ENCODE data around the gene HORMAD2.
A peak's percentile ranks its signal among the peaks of the same experiment; 100 is the strongest.

The HORMAD2 gene

DNA sequence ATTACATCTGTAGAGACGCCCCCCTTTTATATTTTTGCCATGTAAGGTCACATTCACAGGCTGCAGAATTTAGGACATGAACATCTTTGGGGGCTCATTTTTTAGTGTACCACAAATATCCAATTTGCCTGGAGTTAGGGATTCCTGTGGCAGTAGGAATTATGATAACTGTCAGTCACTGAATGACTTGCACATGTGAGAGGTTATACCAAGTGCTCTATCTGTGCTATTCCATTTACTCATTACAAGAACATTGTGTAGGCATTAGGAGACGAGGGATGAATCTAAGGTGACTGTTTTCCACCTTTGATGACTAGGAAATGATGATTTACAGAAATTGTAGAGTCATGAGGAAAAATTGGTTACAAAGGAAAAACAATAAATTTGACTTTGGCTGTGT lies 87.0 kb downstream of the HORMAD2 start:
- TF ChIP-seq, protein P1, sequence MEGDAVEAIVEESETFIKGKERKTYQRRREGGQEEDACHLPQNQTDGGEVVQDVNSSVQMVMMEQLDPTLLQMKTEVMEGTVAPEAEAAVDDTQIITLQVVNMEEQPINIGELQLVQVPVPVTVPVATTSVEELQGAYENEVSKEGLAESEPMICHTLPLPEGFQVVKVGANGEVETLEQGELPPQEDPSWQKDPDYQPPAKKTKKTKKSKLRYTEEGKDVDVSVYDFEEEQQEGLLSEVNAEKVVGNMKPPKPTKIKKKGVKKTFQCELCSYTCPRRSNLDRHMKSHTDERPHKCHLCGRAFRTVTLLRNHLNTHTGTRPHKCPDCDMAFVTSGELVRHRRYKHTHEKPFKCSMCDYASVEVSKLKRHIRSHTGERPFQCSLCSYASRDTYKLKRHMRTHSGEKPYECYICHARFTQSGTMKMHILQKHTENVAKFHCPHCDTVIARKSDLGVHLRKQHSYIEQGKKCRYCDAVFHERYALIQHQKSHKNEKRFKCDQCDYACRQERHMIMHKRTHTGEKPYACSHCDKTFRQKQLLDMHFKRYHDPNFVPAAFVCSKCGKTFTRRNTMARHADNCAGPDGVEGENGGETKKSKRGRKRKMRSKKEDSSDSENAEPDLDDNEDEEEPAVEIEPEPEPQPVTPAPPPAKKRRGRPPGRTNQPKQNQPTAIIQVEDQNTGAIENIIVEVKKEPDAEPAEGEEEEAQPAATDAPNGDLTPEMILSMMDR (conservative IDR thresholded peaks at IDR 0.05; ENCODE audit: low read length) = no peak
- no peak overlapping the region for H3K4me3 ChIP-seq (ENCODE audit: low read length)
- peak; percentile 1 for DNase-seq (ENCODE audit: low read depth)

GRCh38 chr22:30167734-30168133 lies 87.5 kb downstream of the HORMAD2 start:
- TF ChIP-seq, protein P1 (conservative IDR thresholded peaks at IDR 0.05; ENCODE audit: low read length) = no peak
- H3K4me3 ChIP-seq (ENCODE audit: low read length) = no peak overlapping the region
- DNase-seq (ENCODE audit: low read depth) = no peak

DNA sequence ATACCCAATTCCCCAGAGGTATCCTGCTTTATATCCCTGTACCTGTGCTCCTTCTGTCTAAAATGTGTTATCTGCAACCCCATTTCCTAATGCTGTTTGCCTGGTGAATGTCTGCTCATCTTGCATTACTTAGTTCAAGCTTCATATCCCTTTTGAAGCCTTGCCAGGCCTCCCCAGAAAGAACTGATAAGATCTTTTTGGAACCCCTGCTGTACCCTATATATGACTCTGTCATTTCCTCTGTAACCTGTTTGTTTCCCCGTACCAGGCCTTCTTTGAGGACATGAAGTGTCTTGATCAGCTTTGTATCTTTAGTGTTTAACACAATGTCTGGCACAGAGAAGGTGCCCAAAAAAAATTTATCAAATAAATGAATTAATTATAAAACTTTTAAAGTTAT lies 88.7 kb downstream of the HORMAD2 start:
- TF ChIP-seq, protein P1 (conservative IDR thresholded peaks at IDR 0.05; ENCODE audit: low read length) = no peak
- no peak for DNase-seq (ENCODE audit: low read depth)
- no peak overlapping the region for H3K4me3 ChIP-seq (ENCODE audit: low read length)

- TF ChIP-seq, protein P1 (conservative IDR thresholded peaks at IDR 0.05; ENCODE audit: low read length) = no peak
- no peak overlapping the region for H3K4me3 ChIP-seq (ENCODE audit: low read length)
- no peak for DNase-seq (ENCODE audit: low read depth)
Measured at GRCh38 chr22:30170129-30170528, 89.9 kb downstream of the HORMAD2 start.

- no peak overlapping the region for H3K4me3 ChIP-seq (ENCODE audit: low read length)
- DNase-seq (ENCODE audit: low read depth) = no peak
- TF ChIP-seq, protein P1 (conservative IDR thresholded peaks at IDR 0.05; ENCODE audit: low read length) = no peak
Measured at GRCh38 chr22:30171008-30171407, 90.7 kb downstream of the HORMAD2 start.

DNA sequence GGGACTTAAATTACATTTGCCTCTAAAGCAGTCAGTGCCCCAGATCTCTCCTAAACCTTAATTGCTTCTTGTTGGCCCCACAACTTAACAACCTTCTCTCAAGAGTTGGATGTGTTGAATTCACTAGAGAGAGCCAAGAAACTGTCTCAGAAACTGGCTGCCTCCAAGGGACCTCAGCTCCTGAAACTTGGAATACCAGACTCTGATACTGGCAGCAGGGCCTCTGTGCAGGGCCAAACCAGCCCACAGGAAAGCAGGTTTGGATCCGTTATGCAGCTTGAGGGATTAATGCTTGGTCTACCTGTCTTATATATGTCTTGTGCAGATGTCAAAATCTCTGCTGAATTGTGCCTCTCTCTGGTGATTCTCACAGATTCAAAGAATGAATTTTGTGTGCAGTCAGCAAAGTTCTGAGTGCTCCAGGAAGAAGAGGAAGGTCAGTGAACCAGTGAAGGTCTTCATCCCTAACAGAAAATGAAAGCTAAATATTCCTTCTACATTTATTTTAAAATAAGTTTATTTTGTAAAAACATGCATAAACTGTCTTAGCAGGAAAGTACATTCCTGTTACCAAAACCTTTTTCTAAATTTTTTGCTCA lies 95.5 kb downstream of the HORMAD2 start:
- no peak for DNase-seq (ENCODE audit: low read depth)
- TF ChIP-seq, protein P1 (conservative IDR thresholded peaks at IDR 0.05; ENCODE audit: low read length) = no peak
- H3K4me3 ChIP-seq (ENCODE audit: low read length) = no peak overlapping the region

GRCh38 chr22:30176431-30176830 lies 96.2 kb downstream of the HORMAD2 start:
- TF ChIP-seq, protein P1 (conservative IDR thresholded peaks at IDR 0.05; ENCODE audit: low read length) = no peak
- no peak for DNase-seq (ENCODE audit: low read depth)
- H3K4me3 ChIP-seq (ENCODE audit: low read length) = no peak overlapping the region
